Measurements from ENCODE around the gene JKAMP. TPM values are rescaled to one million over a fixed set of nuclear protein-coding genes. Genes with fewer than 3 reads are reported as not detected.

Gene JKAMP
- total RNA-seq, 1 donor from 2014 or later: 28.2 TPM

DNA sequence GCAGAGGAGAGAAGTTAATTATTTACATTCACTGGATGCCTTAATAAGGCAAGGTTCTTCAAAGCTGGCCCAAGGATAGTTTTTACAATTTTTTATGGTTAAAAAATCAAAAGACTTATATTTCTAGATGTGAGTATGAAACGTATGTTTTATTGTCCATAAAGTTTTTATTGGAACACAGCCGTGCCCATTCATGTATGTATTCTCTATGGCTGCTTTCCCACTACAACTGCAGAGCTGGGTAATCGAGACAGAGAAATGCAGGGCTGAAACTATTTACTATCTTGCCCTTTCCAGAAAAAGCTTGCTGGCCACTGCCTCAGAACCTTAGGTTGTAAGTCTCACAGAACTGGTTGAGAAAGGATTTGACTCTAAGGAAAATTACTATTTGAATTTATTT is 16.4 kb downstream of the JKAMP start:
- no peak for DNase-seq (ENCODE audit: low spot score in 2 of 2)
- TF ChIP-seq, protein P1, sequence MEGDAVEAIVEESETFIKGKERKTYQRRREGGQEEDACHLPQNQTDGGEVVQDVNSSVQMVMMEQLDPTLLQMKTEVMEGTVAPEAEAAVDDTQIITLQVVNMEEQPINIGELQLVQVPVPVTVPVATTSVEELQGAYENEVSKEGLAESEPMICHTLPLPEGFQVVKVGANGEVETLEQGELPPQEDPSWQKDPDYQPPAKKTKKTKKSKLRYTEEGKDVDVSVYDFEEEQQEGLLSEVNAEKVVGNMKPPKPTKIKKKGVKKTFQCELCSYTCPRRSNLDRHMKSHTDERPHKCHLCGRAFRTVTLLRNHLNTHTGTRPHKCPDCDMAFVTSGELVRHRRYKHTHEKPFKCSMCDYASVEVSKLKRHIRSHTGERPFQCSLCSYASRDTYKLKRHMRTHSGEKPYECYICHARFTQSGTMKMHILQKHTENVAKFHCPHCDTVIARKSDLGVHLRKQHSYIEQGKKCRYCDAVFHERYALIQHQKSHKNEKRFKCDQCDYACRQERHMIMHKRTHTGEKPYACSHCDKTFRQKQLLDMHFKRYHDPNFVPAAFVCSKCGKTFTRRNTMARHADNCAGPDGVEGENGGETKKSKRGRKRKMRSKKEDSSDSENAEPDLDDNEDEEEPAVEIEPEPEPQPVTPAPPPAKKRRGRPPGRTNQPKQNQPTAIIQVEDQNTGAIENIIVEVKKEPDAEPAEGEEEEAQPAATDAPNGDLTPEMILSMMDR (IDR thresholded peaks at IDR 0.05): no peak
- Histone ChIP-seq H3K27ac (no peak overlapping the region), H3K4me3 (no peak overlapping the region), H3K9me3 (no peaks in the 10 kb centered on the region), H3K4me1 (no peaks in the 10 kb centered on the region), H3K36me3 (peaks cover 8 to 50% of the 10 kb centered on the region in 2 donors), H3K27me3 (no peaks in the 10 kb centered on the region)
- intact Hi-C loops (cut with DNase I): no loop called here

DNA sequence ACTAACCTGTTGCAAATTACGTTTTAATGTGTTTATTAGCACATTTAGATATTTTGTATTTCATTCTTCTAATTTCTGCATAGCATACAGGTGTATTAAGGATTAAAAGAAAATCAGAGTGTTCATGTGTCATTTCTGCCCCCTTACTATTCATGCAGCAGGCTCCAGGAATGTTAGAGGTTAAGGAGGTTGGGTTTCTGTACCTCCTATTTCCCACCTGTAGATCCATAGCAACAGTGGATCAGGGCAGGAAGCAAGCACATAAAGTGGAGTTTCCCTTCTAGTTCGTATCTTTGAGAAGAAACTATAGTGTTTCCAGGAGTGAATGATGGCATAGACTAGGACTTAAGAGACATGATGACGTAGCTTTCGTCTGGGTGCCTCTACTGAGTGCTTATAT is 18.9 kb downstream of the JKAMP start:
- no peak overlapping the region for H3K27ac ChIP-seq
- H3K9me3 ChIP-seq: no peaks in the 10 kb centered on the region
- TF ChIP-seq, protein P1 (IDR thresholded peaks at IDR 0.05): no peak
- H3K36me3 ChIP-seq: peaks cover 0 to 28% of the 10 kb centered on the region in 2 donors
- no peak overlapping the region for H3K4me3 ChIP-seq
- no peak for DNase-seq (ENCODE audit: low spot score in 2 of 2)
- no peaks in the 10 kb centered on the region for H3K4me1 ChIP-seq
- intact Hi-C loops (cut with DNase I): no loop called here
- no peaks in the 10 kb centered on the region for H3K27me3 ChIP-seq

DNA sequence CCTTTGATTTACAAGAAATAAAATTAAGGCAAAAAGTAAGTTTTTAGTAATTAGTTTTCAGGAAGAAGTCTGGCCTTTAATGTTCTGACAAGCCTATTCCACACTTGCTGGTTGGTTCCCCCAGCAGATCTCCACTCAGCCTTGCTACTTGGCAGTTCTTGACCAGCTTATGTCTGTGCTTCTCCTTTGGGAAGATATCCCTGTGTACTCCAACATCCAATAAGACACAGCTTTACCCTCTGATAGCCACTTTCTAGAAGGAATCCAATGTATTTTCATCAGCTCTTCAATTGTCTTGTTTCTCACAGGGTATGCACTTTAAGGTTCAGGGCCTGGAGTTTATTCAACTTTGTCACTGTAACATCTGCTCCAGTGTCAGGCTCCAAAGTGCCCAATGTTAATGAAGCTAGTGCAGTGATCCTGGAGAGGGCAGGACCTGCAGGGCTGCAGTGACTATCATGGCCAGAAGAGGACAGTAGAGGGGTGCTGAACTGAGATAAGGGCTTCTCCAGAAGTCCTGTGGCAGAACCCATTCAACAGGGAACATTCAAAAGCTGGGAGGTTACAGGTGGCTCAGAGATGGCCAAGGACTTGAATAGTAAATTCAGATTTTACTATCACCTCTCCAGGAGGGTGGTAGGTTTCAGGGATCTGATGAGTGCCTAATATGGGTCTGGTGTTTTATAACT is 22.9 kb downstream of the JKAMP start:
- intact Hi-C loops (cut with DNase I): loop anchor here (2.0 to 5.0 kb wide), 2 partner anchors 180 to 390 kb away; no protein-coding TSS in a partner anchor
- Histone ChIP-seq H3K27me3 (no peaks in the 10 kb centered on the region), H3K4me3 (no peak overlapping the region), H3K4me1 (no peaks in the 10 kb centered on the region), H3K27ac (no peak overlapping the region), H3K9me3 (no peaks in the 10 kb centered on the region), H3K36me3 (peaks cover 0 to 14% of the 10 kb centered on the region in 2 donors)
- peak in 1 of 2 donors; percentile 69 for DNase-seq (ENCODE audit: low spot score in 2 of 2)
- TF ChIP-seq, protein P1 (IDR thresholded peaks at IDR 0.05): peak; percentile 60 to 83 (median 80)

DNA sequence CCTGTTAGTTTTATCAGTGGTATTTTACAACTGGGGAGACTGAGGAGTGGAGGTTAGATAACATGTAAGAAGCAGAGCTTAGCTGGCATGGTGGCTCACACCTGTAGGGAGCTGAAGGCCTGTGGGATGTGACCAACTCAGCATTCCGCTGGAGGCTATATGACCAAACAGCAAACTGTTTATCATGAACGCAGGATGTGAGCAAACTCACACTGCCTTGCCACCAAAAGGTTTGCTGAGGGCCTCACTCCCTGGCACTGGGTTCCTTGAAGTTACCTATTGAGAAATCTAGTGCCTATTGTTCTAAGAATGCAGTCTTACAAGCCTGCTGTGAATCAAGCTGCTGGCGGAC is 23.4 kb downstream of the JKAMP start:
- no peaks in the 10 kb centered on the region for H3K27me3 ChIP-seq
- H3K27ac ChIP-seq: no peak overlapping the region
- intact Hi-C loops (cut with DNase I): loop anchor here (2.0 to 5.0 kb wide), 2 partner anchors 180 to 389 kb away; no protein-coding TSS in a partner anchor
- H3K36me3 ChIP-seq: peaks cover 0 to 14% of the 10 kb centered on the region in 2 donors
- TF ChIP-seq, protein P1 (IDR thresholded peaks at IDR 0.05): no peak
- H3K4me3 ChIP-seq: no peak overlapping the region
- H3K4me1 ChIP-seq: no peaks in the 10 kb centered on the region
- DNase-seq (ENCODE audit: low spot score in 2 of 2): no peak
- H3K9me3 ChIP-seq: no peaks in the 10 kb centered on the region

DNA sequence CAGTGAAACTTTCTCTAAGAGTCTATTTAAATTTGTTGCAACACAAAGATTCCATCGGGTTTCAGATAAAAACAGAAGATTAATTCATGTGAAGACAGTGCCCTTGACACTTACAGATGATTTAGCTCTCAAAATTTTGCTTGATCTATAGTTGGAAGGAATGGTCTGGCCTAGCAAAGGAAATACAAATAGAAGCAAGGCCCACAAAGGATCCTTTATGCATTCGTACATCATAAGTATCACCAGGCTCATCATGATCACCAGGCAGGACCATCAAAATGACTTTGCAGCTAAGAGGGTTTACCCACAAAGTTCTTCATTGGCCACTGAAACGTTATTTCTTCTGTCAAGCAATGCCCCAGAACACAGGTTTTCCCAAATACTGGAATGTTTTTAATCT is 24.8 kb downstream of the JKAMP start:
- Histone ChIP-seq H3K4me3 (no peak overlapping the region), H3K27ac (no peak overlapping the region), H3K9me3 (no peaks in the 10 kb centered on the region), H3K4me1 (no peaks in the 10 kb centered on the region), H3K27me3 (no peaks in the 10 kb centered on the region), H3K36me3 (peaks cover 0 to 3% of the 10 kb centered on the region in 2 donors)
- DNase-seq (ENCODE audit: low spot score in 2 of 2): no peak
- intact Hi-C loops (cut with DNase I): loop anchor here (5.0 kb wide), 1 partner anchor 178 kb away; no protein-coding TSS in a partner anchor
- TF ChIP-seq, protein P1 (IDR thresholded peaks at IDR 0.05): no peak

Measured in ascending aorta (tissue), 2 donors.